GM12801 (cell line): ENCODE results near the gene LTV1.

Experiments used
- TF ChIP-seq, protein P1 (sequence below): IDR thresholded peaks from one replicate; pipeline ENCODE4 v1.5.1; 2011; ENCODE audit warnings: control low read depth; ENCODE audit not compliant: insufficient read length; ENCODE audit errors: extremely low read depth

Gene LTV1

DNA sequence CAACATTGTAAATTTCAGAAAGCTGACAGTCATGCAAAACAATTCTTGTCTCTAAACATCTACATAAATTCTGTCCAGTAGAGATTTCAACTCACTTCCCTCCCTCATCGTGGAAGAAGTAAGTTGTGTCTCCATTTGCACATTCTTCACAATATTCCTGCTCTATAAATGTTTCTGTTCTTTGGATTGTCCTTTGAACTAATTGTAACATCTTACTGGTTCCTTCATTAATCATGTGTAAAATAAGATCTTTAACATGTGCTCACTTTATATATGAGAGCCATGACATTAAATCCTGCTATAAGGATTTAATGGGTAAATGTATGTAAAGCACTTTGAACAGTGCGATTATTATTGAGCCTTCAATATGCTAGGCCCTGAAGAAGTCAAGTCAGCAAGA is 7.0 kb upstream of the LTV1 start:
- TF ChIP-seq, protein P1, sequence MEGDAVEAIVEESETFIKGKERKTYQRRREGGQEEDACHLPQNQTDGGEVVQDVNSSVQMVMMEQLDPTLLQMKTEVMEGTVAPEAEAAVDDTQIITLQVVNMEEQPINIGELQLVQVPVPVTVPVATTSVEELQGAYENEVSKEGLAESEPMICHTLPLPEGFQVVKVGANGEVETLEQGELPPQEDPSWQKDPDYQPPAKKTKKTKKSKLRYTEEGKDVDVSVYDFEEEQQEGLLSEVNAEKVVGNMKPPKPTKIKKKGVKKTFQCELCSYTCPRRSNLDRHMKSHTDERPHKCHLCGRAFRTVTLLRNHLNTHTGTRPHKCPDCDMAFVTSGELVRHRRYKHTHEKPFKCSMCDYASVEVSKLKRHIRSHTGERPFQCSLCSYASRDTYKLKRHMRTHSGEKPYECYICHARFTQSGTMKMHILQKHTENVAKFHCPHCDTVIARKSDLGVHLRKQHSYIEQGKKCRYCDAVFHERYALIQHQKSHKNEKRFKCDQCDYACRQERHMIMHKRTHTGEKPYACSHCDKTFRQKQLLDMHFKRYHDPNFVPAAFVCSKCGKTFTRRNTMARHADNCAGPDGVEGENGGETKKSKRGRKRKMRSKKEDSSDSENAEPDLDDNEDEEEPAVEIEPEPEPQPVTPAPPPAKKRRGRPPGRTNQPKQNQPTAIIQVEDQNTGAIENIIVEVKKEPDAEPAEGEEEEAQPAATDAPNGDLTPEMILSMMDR: no peak

DNA sequence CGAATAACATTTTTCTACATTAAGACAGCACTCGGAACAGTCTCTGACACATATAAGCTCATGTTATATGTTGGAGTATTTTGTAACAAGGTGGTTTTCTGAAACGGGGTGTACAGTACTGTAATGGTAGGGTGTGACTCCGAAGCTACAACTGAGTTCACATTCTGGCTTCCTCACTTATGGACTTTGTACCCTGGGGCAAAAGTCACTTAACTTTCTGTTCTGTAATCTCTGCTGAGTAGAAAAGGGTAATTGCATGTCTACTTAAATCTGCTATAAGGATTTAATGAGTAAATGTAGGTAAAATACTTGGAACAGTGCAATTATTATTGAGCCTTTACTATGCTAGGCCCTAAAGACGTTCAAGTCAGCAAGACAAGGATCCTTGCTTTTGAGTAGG is 4.7 kb upstream of the LTV1 start:
- TF ChIP-seq, protein P1: no peak

DNA sequence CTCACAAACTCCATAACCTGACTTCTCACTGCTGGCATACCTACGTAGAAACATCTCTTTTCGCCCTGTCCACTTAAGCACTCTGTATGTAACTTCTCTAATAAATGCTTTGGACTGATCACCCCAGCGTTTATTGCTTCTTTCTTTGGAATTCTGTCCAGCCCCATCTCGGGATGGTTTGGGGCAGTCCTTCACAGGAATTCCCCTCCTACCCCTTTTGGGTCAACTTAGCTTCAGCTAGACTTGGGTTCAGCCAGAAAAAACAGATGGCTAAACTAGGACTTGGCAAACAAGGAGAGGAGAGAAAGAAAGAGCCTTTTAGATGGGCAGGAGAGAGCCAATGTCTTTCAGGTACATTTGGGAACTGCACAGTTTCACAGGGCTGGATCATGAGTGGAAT is 3.9 kb upstream of the LTV1 start:
- TF ChIP-seq, protein P1: no peak

DNA sequence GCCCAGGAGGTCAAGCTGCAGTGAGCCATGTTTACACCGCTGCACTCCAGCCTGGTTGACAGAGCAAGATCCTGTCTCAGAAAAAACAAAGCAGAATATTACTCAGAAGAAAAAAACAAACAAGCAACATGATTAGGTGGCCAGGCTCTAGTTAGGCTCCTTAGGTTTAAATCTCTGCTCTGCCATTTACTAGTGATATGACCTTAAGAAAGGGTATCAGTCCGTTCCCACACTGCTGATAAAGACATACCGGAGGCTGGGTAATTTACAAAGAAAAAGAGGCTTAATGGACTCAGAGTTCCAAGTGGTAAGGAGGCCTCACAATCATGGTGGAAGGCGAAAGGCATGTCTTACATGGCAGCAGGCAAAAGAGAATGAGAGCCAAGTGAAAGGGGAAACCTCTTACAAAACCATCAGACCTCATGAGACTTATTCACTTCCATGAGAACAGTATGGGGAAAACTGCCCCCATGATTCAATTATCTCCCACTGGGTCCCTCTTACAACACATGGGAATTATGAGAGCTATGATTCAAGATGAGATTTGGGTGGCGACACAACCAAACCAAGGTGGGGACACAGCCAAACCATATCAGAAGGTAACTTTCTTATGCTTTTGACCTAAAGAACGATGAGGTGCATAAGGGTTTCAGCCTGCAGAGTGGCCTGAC is 2.4 kb upstream of the LTV1 start:
- TF ChIP-seq, protein P1: no peak

DNA sequence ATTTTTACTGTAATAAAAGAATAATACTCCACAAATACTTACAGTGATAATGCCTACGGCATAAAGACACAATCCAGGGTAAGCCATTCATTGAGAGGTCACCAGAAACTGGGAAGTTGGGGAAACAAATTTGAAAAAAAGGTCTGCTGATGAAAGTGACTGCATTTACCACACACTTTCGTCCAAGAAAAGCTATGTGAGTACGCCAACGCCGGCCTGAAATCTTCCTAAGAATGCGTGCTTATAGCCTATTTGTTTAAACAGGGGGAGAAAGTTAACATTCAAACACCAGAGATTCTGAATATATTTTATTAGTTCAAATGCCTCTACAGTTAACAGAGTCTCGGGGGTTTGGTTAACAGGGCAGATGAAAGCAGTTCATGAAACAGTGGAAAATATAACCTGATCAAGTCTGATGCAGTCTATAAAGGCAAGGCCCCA is 657 bp upstream of the LTV1 start:
- TF ChIP-seq, protein P1: no peak

DNA sequence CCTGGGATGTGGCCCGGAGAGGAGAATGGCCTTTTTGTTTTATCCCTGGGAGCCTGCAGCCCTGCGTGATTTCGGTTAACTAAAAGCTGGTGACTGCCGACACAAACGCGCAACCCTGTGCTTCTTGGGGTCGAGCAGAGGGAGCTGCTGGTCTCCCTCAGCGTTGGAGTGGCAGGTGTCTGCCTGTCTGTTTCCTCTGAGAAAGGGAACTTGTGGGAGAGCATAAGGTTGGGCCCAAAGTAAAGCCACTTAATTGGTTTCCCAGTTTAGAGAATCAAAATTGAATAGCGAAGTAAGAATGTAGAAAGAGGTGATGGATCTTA is 500 bp downstream of the LTV1 start:
- TF ChIP-seq, protein P1: no peak

DNA sequence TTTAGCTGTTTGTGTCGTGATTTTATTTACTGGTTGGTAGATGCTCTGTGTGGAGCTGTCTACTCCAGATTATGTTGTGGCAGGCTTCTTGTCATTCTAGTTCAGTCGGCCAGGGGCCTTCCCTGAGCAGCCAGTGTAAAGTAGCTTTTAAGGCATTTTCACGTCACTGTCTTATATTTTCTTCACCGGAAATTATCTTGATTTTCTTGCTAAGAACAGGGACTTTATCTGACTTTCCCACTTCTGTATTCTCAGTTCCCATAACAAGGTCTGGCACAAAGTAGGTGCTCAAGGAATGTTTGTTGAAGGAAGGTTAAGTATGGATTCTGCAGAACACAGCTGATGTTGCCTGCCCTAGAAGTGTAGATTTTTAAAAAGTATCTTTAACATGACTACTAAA is 868 bp downstream of the LTV1 start:
- TF ChIP-seq, protein P1: no peak
